Astrocyte of the hippocampus (primary cell): ENCODE measurements around the gene STN1.

Experiments
- DNase-seq: peaks from one replicate; pipeline ENCODE4 v3.0.0; 2011; ENCODE audit warnings: low read depth, low spot score

Gene STN1

DNA sequence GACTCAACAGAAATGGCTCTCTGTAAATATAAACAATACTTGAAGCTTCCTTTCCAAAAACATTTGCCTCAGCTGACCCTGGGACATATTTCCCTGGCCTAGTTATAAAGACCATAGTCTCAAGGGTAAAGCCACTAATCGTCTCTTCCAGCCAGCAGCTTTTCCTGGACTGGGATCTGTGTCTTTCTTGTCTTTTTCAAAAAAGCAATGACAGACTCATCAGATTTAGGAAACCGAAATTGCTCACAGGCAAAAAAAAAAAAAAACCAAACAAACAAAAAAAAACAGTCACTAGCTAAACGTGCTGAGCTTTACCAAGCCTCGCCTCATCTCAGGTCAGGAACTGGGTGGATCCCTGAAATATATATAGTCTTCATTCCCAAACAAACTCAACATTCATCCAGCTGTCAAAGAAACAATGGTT lies 23.5 kb downstream of the STN1 start:
- no peak for DNase-seq

DNA sequence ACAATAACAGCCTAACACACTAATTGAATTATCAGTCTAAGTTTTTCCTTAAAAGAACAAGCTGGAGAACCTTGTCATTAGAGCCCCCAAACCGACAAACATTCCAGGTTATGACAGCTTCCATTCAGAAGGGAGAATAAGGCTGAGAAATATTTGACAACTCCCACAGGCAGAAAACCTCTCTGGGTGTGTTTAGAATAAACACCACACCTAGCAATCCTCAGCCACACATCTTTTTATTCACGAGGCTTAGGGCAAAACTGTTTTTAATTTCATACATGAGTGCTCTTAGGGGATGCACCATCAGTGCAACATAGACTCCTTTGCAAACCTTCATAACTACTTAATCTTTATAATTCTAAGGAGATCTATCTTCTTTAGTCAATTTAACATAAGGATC lies 24.2 kb downstream of the STN1 start:
- DNase-seq = no peak

DNA sequence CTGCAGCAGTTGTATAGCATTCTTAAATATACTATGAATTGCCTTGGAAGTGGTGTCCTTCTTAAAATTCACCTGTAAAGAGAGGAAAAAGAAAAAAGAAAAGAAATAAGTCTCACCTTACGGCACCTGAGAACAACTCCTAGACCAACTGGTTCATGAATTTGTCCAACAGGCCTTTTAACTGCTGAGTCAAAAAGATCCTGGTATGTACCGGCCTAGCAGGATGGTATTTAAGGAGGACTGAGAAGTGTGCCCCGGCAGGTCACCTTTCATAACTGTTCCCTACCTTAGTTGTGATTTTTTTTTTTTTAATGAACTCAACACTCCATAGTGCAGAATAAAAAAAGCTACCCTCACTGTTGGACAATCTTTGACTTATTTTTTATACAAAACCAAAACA lies 25.8 kb downstream of the STN1 start:
- DNase-seq = no peak

DNA sequence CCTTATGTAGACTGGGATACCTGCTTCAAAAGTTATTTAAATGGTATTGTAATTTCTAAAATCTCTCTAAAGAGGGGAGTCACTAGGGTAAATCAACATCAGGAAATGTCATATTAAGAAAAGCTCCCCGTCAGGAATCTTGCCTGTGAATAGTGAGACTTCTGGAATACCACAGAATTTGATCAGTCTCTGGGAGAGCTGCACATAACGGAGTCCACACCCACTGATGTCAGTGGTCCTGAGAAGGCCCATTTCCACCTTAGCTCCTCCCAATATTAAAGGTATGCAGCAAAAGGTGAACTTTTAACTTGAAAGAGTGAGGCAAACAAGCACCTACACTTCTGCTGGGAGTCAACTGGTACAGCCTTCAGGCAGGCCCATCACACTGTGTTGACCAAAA lies 27.3 kb downstream of the STN1 start:
- DNase-seq = no peak

DNA sequence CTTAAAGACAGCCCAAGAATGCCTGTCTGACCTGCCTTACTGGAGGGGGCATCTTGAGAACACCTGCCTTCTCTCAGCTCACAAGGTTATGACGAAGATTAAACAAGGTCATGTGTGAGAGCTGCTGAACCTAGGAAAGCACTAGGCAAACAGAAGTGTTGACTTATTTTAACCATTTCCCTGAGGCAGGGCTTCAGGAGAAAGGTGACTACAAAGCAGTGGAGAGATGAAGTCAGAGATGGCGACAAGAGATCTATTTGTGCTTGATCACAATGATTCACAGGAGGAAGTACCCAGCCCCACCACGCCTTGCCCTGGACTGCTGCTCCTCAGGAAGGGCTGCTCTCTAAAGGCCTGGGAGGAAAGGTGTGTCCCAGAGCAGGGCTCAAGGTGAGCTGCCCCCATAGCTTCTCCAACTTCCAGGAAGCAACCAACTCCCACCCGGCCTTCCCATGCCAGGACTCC lies 27.8 kb downstream of the STN1 start:
- no peak for DNase-seq

DNA sequence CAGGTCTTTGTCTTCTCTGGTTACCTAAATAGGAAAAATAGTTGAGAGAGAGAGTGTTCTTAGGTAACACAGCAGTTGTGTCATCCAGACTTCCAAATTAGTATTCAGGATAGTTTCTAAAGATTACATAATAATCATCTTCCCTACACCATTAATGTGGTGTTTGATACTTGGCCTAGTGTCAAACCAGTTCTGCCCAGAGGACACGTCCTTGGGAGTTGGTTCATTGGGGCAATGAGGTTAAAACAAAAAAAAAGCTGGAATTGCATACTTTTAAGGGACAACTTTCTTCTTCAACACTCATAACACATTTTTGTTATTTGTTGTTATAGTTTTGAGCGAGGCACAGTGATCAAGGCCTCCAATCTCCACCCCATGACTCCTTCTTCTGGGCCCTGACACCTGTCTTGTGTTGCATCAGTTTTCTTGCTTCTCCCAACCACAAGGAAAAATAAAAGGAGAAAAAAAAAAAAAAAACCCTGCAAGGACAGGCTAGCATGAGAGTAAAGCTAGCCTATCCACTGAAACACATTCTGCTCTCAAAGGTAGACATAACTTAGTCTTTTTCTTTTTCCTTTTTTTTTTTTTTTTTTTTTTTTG lies 28.8 kb downstream of the STN1 start:
- no peak for DNase-seq

DNA sequence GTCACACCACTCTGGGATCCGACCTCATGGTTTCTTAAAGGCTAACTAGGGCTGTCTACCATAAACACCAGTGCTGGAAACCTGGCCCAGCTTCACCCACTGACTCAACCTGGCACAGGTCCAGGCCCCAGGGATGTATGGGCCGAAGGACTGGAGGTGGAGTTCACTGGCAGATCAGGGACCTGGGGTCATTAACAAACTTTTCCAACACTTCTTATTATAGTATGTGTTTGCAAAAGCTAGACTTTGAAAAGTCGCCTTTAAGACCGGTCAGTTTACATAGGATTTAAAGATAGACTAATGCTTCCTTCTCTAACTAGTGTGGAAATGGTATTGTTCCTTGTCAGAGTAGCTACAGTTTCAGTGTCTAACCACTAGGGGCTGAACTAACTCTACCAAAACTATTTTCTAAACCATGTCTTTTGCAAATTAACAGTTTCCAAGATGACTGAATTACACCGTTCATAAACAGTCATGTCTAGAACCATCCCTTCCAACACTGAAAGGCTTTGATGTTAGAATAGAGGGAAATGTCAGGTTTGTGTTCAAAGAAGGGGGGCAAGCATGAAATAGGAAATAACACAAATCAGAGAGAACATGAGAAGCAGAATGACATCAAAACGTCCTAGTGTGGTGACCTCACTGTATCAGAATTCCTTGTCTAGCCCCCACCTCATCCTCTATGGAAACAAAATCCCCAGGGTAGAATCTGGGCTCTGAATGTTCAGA lies 29.7 kb downstream of the STN1 start:
- peak; percentile 92 for DNase-seq

DNA sequence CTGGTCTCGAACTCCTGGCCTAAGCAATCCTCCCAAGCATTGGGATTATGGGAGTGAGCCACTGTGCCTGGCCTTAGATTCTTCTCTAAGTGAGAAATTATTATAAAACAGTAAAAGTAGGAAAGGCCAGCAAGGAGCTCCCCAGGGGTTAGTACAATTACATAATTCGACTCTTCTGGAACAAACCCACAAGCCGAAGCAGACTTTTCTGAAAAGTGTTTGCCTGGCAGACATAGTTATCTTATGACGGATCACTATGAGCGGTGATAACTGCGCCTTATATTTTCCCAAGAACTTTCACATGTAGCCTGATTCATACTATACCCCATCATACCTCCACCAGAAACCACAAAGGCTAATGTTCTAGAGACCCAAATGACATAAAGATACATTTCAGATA lies 32.4 kb downstream of the STN1 start:
- peak; percentile 18 for DNase-seq

DNA sequence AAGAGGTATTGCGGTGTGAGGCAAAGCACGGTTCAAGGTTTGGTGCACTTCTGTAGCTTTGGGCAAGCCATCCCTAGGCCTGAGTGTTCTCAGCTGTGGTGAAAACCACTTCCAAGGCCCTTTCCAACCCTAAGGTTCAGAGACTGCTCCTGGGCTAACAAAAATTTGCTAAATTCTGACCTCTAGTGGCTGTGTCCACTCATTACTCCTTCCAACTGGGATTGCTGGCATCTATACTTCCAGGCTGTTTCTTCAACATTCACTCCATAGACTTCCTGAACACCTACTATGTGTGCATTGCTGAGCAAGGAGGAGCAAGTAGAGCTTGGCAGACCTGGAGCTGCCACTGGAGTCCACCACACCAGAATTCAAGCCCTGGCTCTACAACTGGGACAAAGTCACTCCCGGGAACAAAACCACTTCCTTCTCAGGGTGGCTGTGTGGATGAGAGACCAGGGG lies 33.3 kb downstream of the STN1 start:
- peak; percentile 77 for DNase-seq

DNA sequence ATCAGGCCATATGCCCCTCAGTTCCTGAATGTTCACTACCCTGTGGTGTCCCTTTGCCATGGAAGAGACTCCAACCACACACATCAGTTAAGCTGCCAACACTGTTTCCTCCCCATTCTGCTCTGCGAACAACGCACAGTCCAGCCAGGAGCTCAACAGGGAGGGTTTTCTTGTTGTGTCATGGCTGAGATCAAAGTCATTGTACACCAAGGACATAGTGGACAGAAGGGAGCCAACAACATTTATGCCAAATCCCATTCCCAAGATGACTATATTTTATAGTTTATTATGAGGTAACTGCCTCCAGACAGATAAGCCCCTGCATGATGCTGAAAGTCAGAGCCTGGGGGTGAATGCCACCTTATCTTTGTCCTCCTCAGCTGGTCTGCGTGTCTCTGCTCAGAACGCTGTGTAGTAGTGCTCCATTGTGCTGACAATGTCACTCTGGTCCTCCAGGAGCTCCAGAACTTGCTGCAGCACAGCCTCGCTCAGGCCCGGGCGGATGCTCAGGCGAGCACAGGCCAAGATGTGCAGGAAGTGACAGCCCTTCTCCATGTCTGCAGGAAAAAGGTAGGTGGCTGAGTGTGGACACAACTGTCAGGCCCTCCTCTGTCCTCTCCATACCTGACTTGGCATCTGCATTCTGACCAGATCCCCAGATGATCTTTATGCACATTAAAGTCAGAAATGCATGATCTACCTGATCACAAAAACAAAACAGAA lies 35.5 kb downstream of the STN1 start:
- DNase-seq = no peak

DNA sequence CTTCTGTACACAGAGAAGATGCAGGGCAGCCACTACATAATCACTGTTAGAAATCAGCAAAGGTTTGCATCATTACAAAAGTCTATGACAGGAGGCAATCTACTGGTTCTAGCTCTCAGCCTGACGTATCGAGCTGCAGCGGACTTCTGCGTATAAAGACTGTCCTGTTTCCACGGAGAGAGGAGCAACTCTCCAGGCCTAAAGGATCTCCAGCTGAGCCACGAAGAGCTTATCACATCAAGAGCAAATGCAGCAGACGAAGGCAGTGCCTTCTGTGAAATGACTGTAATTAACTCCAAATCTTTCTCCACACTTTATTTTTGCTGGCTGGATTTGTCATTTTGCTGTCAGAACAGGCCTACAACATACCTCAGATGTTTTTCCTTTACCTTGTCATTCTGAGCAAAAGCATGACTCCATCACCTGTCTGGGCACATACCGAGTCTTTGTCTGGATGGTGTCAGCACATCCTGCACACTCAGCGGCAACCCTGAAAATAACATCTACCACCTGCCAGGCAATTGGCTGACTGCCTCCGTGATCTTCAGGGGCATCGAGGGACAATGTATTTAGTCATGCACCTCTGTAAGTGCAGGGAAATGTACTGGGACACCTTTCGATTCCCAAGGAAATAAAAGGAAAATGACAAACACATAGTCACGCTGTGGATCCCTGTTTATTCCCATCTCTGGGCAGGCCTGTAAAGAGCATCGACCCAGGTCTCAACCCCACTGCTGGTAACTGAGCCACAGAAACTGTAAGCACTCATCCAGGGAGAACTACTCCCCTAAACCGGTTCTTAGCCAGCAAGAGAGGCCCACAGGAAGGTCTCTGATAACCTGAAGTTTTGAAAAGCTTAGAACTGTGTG lies 36.3 kb downstream of the STN1 start:
- DNase-seq = no peak

DNA sequence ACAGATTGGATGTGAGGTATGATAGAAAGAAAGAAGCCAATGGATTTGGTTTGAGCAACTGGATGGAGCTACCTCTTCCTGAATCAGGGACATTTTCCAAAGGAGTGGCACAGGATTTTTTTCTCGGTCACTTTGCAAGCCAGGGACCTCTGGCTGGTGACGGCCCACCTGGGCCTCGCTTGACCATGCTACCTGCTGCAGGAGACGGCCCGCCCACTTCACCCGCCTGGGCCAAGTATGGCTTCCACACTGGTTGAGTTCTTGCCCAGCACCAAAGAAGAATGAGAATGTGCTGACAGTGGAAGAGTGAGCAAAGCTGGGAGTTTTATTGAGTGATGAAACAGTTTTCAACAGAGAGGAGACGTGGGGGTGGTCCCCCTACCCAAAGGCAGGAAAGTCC lies 38.2 kb downstream of the STN1 start:
- DNase-seq = no peak

DNA sequence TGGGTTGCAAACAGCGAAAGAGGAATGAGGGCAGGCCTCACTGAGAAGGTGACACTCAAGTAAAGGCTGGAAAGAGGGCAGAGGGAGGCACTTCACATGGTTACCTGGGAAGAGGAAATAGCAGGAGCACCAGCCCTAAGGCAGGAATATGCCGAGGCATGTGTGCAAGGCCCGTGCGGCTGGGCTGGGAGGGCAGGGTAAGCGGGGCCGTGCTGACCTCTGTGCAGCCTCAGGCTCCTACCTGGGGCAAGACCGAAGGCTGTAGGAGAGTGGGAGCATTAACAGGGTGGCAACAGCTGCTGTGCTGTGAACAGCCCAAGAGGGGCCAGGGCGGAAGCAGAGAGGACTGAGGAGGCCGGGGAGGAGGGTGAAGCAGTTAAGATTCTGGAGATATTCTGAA lies 38.6 kb downstream of the STN1 start:
- DNase-seq = no peak

DNA sequence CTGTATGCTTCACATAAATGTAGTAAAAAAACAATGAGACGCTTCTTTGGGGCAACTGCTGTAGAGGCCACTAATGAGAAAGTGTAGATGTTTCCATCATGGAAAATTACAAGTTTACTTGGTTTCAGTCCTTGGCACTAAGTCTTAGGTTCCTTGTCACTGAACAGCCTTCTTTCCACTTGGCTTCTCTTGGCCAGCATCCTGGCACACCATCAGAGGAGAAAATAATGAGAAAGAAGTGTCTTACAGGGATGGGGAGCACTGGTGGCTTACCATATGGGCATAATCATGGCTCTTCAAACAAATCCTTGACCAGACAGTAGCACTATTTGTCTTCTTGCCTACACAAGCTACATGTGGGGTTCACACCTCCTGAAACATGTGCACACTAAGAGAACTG lies 40.1 kb downstream of the STN1 start:
- DNase-seq = no peak

DNA sequence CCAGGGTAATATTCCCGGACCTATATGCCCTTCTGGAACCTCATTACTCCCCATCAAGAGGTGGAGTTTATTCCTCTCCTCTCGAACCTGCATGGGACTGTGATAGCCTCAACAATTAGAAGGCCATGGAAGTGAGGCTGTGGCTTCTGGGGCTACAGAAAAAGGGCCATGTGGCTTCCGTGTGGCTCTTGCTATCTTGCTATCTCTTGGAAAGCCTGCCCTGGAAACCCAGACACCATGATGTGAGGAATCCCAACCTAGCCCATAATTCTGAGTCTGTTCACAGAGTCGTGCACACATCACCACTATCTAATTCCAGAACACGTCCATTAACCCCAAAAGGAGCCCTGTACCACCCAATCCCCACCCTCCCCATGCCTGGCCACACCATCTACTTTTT lies 41.8 kb downstream of the STN1 start:
- no peak for DNase-seq

DNA sequence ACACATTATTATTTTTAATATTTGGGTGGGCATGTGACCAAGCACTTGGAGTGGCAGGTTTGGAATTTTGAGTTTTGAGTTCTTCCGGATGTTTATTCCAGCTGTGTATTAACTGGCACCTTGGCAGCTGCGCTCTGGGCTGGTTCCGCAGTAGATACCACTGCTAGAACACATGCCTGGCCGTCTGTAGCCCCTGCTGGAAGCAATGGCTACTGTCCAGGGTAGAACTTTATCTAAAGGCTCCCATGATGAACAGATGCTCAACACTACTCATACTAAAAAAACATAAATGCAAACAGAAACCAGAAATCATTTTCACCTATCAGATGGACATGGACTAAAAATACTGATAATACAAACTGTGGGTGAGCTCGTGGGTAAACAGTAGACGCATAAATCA lies 43.3 kb downstream of the STN1 start:
- DNase-seq = no peak

DNA sequence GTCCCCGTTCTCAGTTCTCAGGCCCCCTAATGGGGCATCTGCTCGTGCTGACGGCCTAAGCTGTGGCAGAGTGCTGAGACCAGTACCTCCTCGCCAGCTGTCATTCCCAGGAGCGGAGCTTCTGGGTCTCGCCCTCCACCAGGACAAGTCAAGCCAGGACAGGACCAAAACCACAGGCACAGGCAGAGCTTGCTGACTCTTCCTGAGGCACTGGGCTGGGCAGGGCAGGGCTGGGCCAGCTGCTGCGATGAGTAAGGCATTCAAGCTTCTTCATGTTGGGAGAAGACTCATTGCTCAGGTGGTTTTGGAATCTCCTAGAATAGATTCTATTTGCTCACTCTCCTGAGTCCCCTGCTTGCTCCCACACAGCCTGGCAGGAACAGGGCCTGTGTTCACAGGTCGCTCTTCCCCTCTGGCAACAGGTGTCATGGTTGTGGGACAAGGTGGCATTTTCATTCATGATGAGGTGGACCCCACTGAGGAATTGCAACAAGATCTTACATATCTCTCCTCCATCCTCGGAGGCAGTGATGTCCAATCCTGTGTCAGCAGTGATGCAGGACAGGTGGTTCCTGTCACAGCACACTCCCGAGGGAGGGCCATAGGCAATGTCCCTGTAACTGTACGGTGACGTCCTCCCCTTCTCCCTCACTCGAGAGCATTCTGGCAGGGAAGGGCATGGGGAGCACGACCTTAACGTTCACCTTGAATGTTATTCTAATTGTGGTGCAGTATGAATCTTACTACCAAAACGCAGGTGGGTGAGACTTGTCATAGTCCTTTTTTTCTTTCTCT lies 45.6 kb downstream of the STN1 start:
- DNase-seq = no peak

DNA sequence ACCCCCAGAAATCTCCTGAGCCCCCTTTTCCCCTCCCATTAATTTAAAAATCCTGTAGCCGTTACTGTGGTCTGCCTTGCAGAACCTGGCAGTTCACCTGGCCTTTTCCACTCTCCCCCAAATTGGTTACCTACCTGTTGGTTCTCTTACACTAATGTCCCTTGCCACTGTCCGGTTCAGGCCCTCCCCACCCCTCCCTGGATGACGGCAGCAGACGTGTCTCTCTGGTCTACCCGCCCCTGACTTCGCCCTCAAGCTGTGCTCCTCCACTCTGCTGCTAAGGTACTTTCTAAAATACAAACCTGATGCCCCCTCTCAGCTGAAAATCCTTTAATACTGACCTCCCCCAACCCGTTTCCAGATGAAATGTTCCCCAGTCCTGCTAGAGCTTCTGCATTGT lies 47.0 kb downstream of the STN1 start:
- DNase-seq = no peak

DNA sequence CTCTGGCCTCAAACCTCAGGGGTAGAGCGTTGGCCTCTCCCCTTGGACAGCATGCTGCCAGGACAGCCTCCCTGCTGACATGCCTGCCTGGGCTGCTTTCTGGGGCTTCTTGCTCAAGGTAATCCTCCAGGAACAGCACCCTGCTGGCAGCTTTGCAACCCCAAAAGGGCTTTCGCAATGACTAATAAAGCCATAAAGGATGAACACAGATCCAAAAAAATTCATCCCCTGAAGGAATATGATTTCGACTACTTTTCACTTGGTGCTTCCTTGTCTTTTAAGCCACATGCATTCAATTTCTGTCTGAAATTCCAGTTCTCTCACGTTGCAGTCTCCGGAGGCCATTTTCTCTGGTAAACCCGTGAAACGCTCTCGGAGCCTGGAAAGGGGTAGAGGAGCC lies 47.5 kb downstream of the STN1 start:
- DNase-seq = no peak

DNA sequence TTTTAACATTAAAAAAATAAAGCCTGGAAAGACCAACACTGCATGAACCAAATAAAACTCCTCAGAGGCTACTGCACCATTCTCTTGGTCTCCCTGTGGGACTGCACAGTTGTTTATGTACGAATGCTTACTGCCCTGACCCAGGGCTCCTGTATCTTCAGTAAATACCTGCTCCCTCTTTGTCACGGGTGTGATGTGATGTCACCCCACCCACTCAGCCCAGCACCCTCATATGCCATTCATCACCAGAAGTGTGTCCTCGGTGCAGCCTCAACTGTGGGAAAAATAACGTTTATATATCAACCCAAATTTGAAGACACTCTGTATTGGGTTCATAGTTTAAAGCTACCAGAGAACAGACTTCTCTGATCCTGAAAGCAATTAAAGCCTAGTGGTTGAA lies 48.6 kb downstream of the STN1 start:
- DNase-seq = no peak

DNA sequence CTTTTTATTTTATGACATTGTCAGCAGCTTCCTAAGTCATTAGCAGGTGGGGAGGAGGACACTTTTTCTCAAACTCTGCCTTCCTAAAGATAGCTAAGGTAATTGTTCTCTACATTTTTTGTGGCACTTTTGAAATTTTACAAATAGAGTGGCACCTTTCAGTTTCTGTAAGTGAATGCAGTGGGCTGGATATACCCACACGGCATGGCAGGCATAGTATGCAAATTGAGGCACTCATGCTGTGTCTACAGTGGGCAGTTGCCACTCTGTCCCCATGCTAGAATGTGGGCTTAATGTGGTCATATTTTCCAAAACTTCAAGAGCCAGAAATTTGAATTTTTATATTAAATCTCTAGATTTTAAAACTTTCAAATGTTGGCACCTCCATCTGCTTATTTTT lies 49.8 kb downstream of the STN1 start:
- no peak for DNase-seq
